WTC11 (cell line): ENCODE measurements around the gene SCGB1C1. TPM values are rescaled to one million over a fixed set of nuclear protein-coding genes. Genes with fewer than 3 reads are reported as not detected.

Source experiments
- ATAC-seq: fragments of 200-7000 bp; cut with Tn5 transposase; 2 replicates; pipeline ENCODE4 v1.10.0; 2021; ENCODE audit warnings: mild to moderate bottlenecking, moderate library complexity
- CTCF ChIA-PET: fragments of 300-600 bp; sonication (Branson Sonifier 250); formaldehyde crosslinking; loops from one replicate; lab custom pipeline; 2021; ENCODE audit warnings: antibody characterized with exemption; lab: Charles Lee
- POLR2A ChIA-PET: fragments of 350-600 bp; sonication (Branson Sonifier 250); formaldehyde crosslinking; loops from one replicate; lab custom pipeline; 2021; ENCODE audit warnings: antibody characterized with exemption; lab: Charles Lee
- DNase-seq: peaks from one replicate; pipeline ENCODE4 v3.0.0; 2021; ENCODE audit warnings: low spot score
- H3K27ac Mint-ChIP-seq: 2 replicates; pipeline ENCODE4 v1.8.0; 2021; ENCODE audit warnings: mixed read lengths
- H3K27me3 Mint-ChIP-seq: 2 replicates; pipeline ENCODE4 v1.8.0; 2021; ENCODE audit warnings: low read depth, mild to moderate bottlenecking, moderate library complexity, mixed read lengths
- H3K36me3 Mint-ChIP-seq: 2 replicates; pipeline ENCODE4 v1.8.0; 2021; ENCODE audit warnings: mixed read lengths
- H3K4me1 Mint-ChIP-seq: 2 replicates; pipeline ENCODE4 v1.8.0; 2022; ENCODE audit warnings: mixed read lengths
- H3K4me3 Mint-ChIP-seq: 2 replicates; pipeline ENCODE4 v1.8.0; 2021; ENCODE audit warnings: mild to moderate bottlenecking, moderate library complexity, mixed read lengths
- H3K9me3 Mint-ChIP-seq: 2 replicates; pipeline ENCODE4 v1.8.0; 2021; ENCODE audit warnings: mixed read lengths
- JAZF1 ChIP-seq: fragments of 250-450 bp; sonication (Bioruptor Pico); IDR thresholded peaks from 2 replicates; pipeline ENCODE4 v1.9.0; 2021; ENCODE audit warnings: moderate library complexity, mild to moderate bottlenecking, inconsistent platforms
- NFE2L1 ChIP-seq: sonication (generic); formaldehyde crosslinking; IDR thresholded peaks from 2 replicates; pipeline ENCODE4 v1.8.1; 2023; ENCODE audit warnings: missing genetic modification reagents
- NFYB ChIP-seq: sonication (generic); formaldehyde crosslinking; conservative IDR thresholded peaks from 2 replicates; pipeline ENCODE4 v1.8.0; 2022; ENCODE audit warnings: low read depth, missing genetic modification reagents
- ZNF396 ChIP-seq: fragments of 250-450 bp; sonication (Bioruptor Pico); IDR thresholded peaks from 2 replicates; pipeline ENCODE4 v1.8.0; 2021; ENCODE audit warnings: mild to moderate bottlenecking, moderate library complexity, borderline replicate concordance
- total RNA-seq: library from RNA; stranded (reverse); gene quantifications from 3 replicates; pipeline ENCODE4 v1.2.3, GENCODE V29; 2021
- TF ChIP-seq, protein P1 (sequence below): fragments of 250-450 bp; sonication (Bioruptor Pico); IDR thresholded peaks from 2 replicates; pipeline ENCODE4 v1.9.0; 2021; ENCODE audit warnings: mild to moderate bottlenecking
- TF ChIP-seq, protein P2 (sequence below): sonication (generic); formaldehyde crosslinking; IDR thresholded peaks from 2 replicates; pipeline ENCODE4 v1.8.1; 2023; ENCODE audit warnings: mild to moderate bottlenecking, missing genetic modification reagents, moderate library complexity
- TF ChIP-seq, protein P3 (sequence below): sonication (generic); formaldehyde crosslinking; IDR thresholded peaks from 2 replicates; pipeline ENCODE4 v1.8.1; 2023; ENCODE audit warnings: mild to moderate bottlenecking, missing genetic modification reagents, borderline replicate concordance
- TF ChIP-seq, protein P4 (sequence below): sonication (generic); formaldehyde crosslinking; IDR thresholded peaks from 2 replicates; pipeline ENCODE4 v1.8.1; 2023; ENCODE audit warnings: mild to moderate bottlenecking, moderate library complexity, missing genetic modification reagents
- TF ChIP-seq, protein P5 (sequence below): sonication (generic); formaldehyde crosslinking; IDR thresholded peaks from 2 replicates; pipeline ENCODE4 v1.8.0; 2023; ENCODE audit warnings: missing genetic modification reagents
- TF ChIP-seq, protein P6 (sequence below): sonication (generic); formaldehyde crosslinking; IDR thresholded peaks from 2 replicates; pipeline ENCODE4 v1.8.0; 2022; ENCODE audit warnings: mild to moderate bottlenecking, missing genetic modification reagents

Gene SCGB1C1
- total RNA-seq, 1 experiment from 2014 or later: not detected

DNA sequence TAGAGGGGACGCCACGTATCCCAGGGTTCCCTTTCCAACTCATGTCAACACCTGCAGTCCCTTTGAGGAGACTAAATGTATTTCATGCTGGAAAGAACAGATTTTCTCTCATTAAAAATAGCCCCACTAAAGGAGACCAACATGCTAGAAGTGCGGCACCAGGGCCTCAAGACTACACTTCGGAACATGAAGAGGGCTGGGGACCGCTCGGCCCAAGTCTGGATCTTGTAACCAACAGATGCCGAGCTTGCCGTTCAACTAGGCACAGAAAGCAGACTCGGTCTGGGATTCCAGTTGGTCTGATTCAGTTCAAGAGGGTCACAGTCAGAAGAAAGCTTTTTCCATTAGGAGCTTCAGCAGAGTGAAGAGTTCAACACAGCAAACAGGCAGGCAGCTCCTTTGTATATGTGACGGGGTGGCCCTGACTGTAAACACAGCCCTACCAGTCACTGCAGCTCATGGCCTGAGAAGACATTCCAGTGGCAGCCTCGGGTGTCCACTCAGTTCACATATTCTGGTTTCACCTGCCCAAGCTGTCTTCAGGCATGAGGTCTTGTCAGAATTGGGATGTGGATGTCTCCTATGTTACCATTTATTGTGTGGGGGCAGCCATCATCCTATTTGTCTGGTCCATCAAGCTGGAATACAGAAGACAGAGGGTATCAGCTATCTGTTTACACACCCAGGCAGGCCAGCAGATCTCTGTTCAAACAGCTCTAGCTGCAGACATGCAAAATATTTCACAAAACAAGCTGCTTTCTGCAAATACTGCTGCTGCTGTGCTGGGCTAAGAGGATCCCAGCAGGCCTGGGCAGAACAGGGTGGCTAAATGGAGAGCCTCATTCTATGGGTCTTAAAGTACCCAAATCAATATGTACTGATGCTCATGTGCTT is 23.4 kb downstream of the SCGB1C1 start (continued):
- TF ChIP-seq, protein P1, sequence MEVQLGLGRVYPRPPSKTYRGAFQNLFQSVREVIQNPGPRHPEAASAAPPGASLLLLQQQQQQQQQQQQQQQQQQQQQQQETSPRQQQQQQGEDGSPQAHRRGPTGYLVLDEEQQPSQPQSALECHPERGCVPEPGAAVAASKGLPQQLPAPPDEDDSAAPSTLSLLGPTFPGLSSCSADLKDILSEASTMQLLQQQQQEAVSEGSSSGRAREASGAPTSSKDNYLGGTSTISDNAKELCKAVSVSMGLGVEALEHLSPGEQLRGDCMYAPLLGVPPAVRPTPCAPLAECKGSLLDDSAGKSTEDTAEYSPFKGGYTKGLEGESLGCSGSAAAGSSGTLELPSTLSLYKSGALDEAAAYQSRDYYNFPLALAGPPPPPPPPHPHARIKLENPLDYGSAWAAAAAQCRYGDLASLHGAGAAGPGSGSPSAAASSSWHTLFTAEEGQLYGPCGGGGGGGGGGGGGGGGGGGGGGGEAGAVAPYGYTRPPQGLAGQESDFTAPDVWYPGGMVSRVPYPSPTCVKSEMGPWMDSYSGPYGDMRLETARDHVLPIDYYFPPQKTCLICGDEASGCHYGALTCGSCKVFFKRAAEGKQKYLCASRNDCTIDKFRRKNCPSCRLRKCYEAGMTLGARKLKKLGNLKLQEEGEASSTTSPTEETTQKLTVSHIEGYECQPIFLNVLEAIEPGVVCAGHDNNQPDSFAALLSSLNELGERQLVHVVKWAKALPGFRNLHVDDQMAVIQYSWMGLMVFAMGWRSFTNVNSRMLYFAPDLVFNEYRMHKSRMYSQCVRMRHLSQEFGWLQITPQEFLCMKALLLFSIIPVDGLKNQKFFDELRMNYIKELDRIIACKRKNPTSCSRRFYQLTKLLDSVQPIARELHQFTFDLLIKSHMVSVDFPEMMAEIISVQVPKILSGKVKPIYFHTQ (CRISPR knock-in tag): no peak
- TF ChIP-seq, protein P2, sequence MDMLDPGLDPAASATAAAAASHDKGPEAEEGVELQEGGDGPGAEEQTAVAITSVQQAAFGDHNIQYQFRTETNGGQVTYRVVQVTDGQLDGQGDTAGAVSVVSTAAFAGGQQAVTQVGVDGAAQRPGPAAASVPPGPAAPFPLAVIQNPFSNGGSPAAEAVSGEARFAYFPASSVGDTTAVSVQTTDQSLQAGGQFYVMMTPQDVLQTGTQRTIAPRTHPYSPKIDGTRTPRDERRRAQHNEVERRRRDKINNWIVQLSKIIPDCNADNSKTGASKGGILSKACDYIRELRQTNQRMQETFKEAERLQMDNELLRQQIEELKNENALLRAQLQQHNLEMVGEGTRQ (CRISPR knock-in tag): no peak
- TF ChIP-seq, protein P3, sequence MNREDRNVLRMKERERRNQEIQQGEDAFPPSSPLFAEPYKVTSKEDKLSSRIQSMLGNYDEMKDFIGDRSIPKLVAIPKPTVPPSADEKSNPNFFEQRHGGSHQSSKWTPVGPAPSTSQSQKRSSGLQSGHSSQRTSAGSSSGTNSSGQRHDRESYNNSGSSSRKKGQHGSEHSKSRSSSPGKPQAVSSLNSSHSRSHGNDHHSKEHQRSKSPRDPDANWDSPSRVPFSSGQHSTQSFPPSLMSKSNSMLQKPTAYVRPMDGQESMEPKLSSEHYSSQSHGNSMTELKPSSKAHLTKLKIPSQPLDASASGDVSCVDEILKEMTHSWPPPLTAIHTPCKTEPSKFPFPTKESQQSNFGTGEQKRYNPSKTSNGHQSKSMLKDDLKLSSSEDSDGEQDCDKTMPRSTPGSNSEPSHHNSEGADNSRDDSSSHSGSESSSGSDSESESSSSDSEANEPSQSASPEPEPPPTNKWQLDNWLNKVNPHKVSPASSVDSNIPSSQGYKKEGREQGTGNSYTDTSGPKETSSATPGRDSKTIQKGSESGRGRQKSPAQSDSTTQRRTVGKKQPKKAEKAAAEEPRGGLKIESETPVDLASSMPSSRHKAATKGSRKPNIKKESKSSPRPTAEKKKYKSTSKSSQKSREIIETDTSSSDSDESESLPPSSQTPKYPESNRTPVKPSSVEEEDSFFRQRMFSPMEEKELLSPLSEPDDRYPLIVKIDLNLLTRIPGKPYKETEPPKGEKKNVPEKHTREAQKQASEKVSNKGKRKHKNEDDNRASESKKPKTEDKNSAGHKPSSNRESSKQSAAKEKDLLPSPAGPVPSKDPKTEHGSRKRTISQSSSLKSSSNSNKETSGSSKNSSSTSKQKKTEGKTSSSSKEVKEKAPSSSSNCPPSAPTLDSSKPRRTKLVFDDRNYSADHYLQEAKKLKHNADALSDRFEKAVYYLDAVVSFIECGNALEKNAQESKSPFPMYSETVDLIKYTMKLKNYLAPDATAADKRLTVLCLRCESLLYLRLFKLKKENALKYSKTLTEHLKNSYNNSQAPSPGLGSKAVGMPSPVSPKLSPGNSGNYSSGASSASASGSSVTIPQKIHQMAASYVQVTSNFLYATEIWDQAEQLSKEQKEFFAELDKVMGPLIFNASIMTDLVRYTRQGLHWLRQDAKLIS (CRISPR knock-in tag): no peak

DNA sequence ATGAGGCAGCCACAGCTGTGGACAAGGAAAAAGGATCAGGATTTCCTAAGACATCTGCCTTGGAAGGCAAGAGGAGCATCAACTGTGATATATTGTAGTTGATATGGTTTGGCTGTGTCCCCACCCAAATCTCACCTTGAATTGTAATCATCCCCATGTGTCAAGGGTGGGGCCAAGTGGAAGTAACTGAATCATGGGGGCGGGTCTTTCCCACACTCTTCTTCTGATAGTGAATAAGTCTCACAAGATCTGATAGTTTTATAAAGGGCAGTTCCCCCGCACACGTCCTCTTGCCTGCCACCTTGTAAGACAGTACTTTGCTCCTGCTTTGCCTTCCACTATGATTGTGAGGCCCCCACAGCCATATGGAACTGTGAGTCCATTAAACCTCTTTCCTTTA is 24.8 kb downstream of the SCGB1C1 start:
- Mint-ChIP-seq H3K9me3 (no peaks in the 10 kb centered on the region), H3K36me3 (peaks cover 20% of the 10 kb centered on the region)
- ChIA-PET CTCF (no interaction called here), POLR2A (no interaction called here)
- ATAC-seq (no peak), DNase-seq (no peak)
- no peak for TF ChIP-seq NFYB (CRISPR knock-in tag)
- TF ChIP-seq, protein P4, sequence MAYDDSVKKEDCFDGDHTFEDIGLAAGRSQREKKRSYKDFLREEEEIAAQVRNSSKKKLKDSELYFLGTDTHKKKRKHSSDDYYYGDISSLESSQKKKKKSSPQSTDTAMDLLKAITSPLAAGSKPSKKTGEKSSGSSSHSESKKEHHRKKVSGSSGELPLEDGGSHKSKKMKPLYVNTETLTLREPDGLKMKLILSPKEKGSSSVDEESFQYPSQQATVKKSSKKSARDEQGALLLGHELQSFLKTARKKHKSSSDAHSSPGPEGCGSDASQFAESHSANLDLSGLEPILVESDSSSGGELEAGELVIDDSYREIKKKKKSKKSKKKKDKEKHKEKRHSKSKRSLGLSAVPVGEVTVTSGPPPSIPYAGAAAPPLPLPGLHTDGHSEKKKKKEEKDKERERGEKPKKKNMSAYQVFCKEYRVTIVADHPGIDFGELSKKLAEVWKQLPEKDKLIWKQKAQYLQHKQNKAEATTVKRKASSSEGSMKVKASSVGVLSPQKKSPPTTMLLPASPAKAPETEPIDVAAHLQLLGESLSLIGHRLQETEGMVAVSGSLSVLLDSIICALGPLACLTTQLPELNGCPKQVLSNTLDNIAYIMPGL: no peak
- TF ChIP-seq, protein P5, sequence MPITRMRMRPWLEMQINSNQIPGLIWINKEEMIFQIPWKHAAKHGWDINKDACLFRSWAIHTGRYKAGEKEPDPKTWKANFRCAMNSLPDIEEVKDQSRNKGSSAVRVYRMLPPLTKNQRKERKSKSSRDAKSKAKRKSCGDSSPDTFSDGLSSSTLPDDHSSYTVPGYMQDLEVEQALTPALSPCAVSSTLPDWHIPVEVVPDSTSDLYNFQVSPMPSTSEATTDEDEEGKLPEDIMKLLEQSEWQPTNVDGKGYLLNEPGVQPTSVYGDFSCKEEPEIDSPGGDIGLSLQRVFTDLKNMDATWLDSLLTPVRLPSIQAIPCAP: no peak
- TF ChIP-seq, protein P6, sequence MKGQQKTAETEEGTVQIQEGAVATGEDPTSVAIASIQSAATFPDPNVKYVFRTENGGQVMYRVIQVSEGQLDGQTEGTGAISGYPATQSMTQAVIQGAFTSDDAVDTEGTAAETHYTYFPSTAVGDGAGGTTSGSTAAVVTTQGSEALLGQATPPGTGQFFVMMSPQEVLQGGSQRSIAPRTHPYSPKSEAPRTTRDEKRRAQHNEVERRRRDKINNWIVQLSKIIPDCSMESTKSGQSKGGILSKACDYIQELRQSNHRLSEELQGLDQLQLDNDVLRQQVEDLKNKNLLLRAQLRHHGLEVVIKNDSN: no peak
- TF ChIP-seq ZNF396 (CRISPR knock-in tag): no peak
- TF ChIP-seq NFE2L1: no peak
- TF ChIP-seq JAZF1: no peak
- TF ChIP-seq, all 79 proteins: peak for 0
- no peak overlapping the region for H3K4me3 Mint-ChIP-seq
- 0 out of 2 replicates have a peak overlapping the region, but pooled peaks have one; percentile 63 for H3K27ac Mint-ChIP-seq
- H3K4me1 Mint-ChIP-seq: no peaks in the 10 kb centered on the region
- no peaks in the 10 kb centered on the region for H3K27me3 Mint-ChIP-seq
